Activated naive CD4-positive, alpha-beta T cell treated with anti-CD3 and anti-CD28 coated beads, Interleukin-2, amount 10 ng/mL, durations not matched to agents 7 days and 5 days (primary cell): ENCODE data around the gene PRKCB.

Experiments
- CTCF ChIA-PET: fragments of 350-600 bp; sonication (Branson Sonifier 250); formaldehyde crosslinking; loops from one replicate; lab custom pipeline; 2021; ENCODE audit warnings: antibody characterized with exemption; lab: Charles Lee
- DNase-seq: peaks from one replicate; pipeline ENCODE4 v3.0.0-alpha.2; 2020
- H3K27ac Mint-ChIP-seq: one replicate; pipeline ENCODE4 v1.8.0; 2021; ENCODE audit warnings: mild to moderate bottlenecking, moderate library complexity, mixed read lengths
- H3K27me3 Mint-ChIP-seq: one replicate; pipeline ENCODE4 v1.8.0; 2021; ENCODE audit warnings: mild to moderate bottlenecking, mixed read lengths
- H3K36me3 Mint-ChIP-seq: one replicate; pipeline ENCODE4 v1.8.0; 2021; ENCODE audit warnings: mixed read lengths
- H3K4me1 Mint-ChIP-seq: one replicate; pipeline ENCODE4 v1.8.0; 2021; ENCODE audit warnings: mixed read lengths
- H3K4me3 Mint-ChIP-seq: one replicate; pipeline ENCODE4 v1.8.0; 2021; ENCODE audit warnings: mild to moderate bottlenecking, moderate library complexity, mixed read lengths
- H3K9me3 Mint-ChIP-seq: one replicate; pipeline ENCODE4 v1.8.0; 2021; ENCODE audit warnings: mixed read lengths

Gene PRKCB

DNA sequence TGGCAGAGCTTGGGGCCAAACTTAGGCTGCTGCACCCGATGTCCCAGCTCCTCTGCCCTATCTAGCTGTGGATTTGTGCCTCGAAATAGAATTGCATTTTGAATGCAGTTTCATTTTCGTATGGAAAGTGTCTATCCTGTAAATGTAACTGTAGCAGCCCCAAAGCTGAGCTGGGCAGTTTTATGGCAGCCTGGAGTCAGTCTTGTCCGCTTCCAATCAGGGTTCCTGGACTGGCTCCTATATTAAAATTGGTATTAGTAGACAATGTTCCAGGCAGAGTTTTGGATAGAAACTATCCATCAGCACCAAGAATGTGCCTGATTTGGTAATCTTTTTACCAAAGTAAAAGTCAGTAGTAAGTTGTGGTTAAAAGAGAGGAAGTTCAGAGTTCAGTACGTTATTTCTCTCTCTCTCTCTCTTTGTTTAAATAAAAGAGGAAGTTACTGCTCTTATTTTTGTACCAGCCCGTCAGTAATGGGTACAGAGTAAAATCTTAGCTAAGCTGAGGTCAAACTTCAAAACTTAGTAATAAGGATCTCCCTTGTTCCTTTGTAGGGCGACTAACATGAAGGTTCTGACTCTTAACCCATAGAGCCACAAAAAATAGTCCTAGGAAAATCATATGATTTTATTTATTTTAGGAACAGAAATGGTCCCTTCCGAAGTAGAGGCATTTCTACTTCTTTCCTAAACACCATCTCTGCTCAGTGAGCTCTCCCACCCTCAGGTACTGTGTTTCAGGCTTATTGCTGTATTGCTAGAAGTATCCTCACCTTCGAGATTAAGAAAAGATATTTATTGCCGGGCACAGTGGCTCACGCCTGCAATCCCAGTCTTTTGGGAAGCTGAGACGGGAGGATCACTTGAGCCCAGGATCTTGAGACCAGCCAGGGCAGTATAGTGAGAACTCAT is 28.0 kb downstream of the PRKCB start:
- Mint-ChIP-seq H3K4me3 (peak overlapping the region; percentile 85), H3K27ac (peak overlapping the region; percentile 97), H3K9me3 (no peaks in the 10 kb centered on the region), H3K4me1 (peaks cover 82% of the 10 kb centered on the region), H3K36me3 (peaks cover 15% of the 10 kb centered on the region), H3K27me3 (no peaks in the 10 kb centered on the region)
- CTCF ChIA-PET = interaction anchor here (0.9 to 1.8 kb wide), 2 partner anchors 61 to 147 kb away, joined by 3 to 7 read pairs; no protein-coding TSS in a partner anchor
- DNase-seq = peak; percentile 53

DNA sequence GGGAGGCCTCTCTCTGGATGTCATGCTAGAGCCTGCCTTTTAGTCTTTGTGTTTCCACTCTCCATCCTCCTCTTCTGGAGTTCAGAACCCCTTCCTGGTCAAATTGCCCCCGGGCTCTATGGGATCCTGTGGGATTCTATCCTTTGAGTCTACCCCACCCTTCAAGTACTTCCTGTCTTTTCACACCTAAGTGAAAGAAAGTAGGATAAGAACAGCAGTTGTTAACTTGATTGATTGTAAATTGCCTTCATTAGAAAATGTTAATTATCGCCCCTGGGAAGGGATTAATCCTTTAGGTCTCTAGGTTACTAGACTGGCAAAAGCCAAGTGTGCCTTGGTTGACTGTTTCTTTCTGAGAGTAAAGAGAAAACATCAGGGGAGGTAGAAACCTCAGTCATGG is 30.1 kb downstream of the PRKCB start:
- Mint-ChIP-seq H3K36me3 (peaks cover 24% of the 10 kb centered on the region), H3K27ac (no peak overlapping the region)

DNA sequence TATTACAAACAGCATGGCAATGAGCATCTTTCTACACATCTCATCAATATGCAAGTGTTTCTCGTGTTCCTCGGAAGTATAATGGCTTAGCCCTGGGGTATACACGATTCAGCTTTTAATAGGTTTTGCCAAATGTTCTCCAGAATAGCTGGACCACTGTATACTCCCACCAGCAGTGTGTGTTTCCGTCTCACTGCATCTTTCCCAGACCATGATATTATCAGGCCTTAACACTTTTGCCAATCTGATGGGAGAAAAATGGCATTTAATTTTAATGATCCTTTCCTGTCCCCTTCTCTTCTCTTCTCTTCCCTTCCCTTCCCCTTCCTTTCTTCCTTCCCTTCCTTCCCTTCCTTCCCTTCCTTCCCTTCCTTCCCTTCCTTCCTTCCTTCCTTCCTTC is 30.8 kb downstream of the PRKCB start:
- CTCF ChIA-PET = no interaction called here
- Mint-ChIP-seq H3K4me3 (no peak overlapping the region), H3K9me3 (no peaks in the 10 kb centered on the region), H3K27ac (no peak overlapping the region), H3K4me1 (peaks cover 80% of the 10 kb centered on the region), H3K27me3 (no peaks in the 10 kb centered on the region), H3K36me3 (peaks cover 26% of the 10 kb centered on the region)
- no peak for DNase-seq

More for the DNA sequence above, 30.1 kb downstream of the PRKCB start:
- no peak for DNase-seq
- Mint-ChIP-seq H3K27me3 (no peaks in the 10 kb centered on the region), H3K4me1 (peaks cover 79% of the 10 kb centered on the region), H3K4me3 (no peak overlapping the region), H3K9me3 (no peaks in the 10 kb centered on the region)
- CTCF ChIA-PET = no interaction called here

DNA sequence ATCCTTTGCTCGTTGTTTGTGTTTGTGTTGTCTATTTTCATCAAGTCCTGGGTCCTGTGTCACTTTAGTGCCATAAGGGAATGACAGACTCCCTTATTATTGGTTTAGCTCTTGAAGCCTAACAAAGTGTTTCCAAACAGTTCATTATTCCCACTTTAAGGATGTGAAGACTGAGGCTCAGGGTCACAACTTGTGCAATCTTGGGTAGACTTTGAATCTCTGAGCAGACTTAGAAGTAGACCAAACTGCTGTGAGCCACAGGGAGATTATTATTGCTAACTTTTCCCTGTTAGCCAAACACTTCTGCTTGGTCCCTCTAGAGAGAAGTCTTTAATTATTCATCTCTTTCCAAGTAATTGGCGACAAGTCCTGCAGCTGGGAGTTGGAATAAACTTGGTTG is 31.8 kb downstream of the PRKCB start:
- peaks cover 26% of the 10 kb centered on the region for H3K36me3 Mint-ChIP-seq
- DNase-seq = no peak
- no peaks in the 10 kb centered on the region for H3K9me3 Mint-ChIP-seq
- no peak overlapping the region for H3K27ac Mint-ChIP-seq
- H3K4me3 Mint-ChIP-seq = no peak overlapping the region
- H3K27me3 Mint-ChIP-seq = no peaks in the 10 kb centered on the region
- CTCF ChIA-PET = no interaction called here
- H3K4me1 Mint-ChIP-seq = peaks cover 75% of the 10 kb centered on the region

DNA sequence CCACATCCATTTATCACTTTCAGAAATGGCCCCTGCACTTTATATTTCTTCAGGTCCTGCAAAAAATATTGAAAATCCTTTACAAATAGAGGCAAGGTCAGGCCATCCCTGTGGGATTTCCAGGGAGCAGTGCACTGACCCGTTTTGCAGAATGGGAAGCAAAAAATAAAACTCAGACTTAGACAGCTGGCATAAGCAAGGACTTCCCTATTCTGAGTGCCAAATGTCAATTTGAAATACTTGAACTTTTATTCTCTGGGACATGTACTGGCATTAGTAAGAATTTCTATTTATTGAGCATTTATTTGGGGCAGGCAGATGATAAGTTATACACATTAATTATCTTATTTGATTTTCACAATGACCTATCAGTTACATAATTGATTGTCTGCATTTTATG is 32.4 kb downstream of the PRKCB start:
- H3K27me3 Mint-ChIP-seq = no peaks in the 10 kb centered on the region
- DNase-seq = no peak
- CTCF ChIA-PET = no interaction called here
- peaks cover 26% of the 10 kb centered on the region for H3K36me3 Mint-ChIP-seq
- peaks cover 73% of the 10 kb centered on the region for H3K4me1 Mint-ChIP-seq
- H3K9me3 Mint-ChIP-seq = no peaks in the 10 kb centered on the region
- no peak overlapping the region for H3K4me3 Mint-ChIP-seq
- H3K27ac Mint-ChIP-seq = no peak overlapping the region

DNA sequence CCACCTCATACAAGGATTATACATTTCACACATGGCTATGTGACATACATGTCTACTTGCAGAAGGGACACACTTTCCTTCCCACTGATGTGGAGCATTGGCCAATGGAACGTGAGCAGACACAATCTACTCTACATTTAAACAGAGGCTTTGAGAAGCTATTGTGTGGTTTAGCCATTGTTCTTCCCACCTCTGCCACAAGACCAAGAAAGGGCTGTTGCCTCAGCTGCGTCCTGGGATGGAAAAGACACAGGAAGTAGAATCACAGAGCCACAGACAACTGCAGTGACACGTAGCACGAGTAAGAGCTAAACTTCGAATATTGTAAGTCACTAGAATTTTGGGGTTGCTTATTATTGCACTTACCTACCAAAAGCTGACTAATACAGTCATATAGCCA is 33.3 kb downstream of the PRKCB start:
- peaks cover 28% of the 10 kb centered on the region for H3K36me3 Mint-ChIP-seq

DNA sequence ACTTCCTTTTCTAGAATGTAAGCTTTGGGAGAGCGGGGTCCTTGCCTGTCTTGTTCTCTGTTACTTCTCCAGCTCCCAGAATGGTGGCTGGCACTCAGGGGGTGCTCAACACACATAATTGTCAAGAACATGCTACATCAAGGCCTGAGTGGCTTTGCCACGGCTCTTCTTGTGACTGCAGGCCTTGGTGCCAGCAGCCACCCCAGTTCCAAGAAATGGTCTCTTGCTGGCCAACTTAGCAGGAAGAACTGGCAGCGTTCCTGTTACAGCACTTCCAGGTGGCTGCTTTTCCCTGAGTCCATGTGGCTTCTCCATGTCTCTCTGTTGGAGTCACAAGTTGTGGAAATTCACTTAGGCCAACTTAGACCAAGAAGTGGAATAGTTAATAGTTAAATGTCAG is 36.1 kb downstream of the PRKCB start:
- Mint-ChIP-seq H3K9me3 (no peaks in the 10 kb centered on the region), H3K27me3 (no peaks in the 10 kb centered on the region), H3K36me3 (peaks cover 27% of the 10 kb centered on the region), H3K4me3 (no peak overlapping the region), H3K27ac (no peak overlapping the region), H3K4me1 (peaks cover 58% of the 10 kb centered on the region)
- CTCF ChIA-PET = interaction anchor here (1.0 kb wide), 1 partner anchor 31 kb away, joined by 5 read pairs; no protein-coding TSS in a partner anchor
- no peak for DNase-seq

More for the DNA sequence above, 33.3 kb downstream of the PRKCB start:
- H3K4me3 Mint-ChIP-seq = no peak overlapping the region
- H3K27ac Mint-ChIP-seq = peak overlapping the region; percentile 65
- CTCF ChIA-PET = interaction anchor here (1.1 kb wide), 1 partner anchor 42 kb away, joined by 3 read pairs; no protein-coding TSS in a partner anchor
- H3K9me3 Mint-ChIP-seq = no peaks in the 10 kb centered on the region
- no peaks in the 10 kb centered on the region for H3K27me3 Mint-ChIP-seq
- DNase-seq = peak; percentile 51
- H3K4me1 Mint-ChIP-seq = peaks cover 70% of the 10 kb centered on the region

DNA sequence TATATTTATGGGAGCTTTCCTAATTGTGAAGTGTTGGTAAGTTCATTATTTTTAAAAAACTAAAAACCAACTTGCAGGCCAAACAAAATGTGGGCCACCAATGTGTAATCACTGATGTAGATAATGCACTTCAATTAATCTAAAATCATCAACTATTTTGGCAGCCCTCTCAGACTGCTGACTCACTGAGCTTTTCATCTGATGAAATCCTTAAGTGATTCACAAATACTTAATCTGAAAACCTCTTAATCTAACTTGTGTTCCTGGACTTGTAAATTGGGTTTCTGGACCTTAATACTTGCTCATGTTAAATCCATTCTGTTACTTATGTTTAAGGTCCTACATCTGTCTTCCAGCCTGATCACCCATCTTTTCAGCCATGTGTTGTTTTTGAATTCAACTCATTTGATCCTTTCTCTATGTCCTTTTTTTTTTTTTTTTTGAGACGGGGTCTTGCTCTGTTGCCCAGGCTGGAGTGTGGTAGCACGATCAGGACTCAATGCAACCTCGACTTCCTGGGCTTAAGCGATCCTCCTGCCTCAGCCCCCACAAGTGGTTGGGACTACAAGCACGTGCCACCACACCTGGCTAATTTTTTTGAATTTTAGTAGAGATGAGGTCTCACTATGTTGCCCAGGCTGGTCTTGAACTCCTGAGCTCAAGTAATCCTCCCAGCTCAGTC is 39.0 kb downstream of the PRKCB start:
- H3K27ac Mint-ChIP-seq = no peak overlapping the region
- H3K4me3 Mint-ChIP-seq = no peak overlapping the region
- H3K27me3 Mint-ChIP-seq = no peaks in the 10 kb centered on the region
- CTCF ChIA-PET = interaction anchor here (1.0 to 2.0 kb wide), 2 partner anchors 13 to 136 kb away, joined by 3 to 7 read pairs; no protein-coding TSS in a partner anchor
- peaks cover 16% of the 10 kb centered on the region for H3K36me3 Mint-ChIP-seq
- no peak for DNase-seq
- no peaks in the 10 kb centered on the region for H3K9me3 Mint-ChIP-seq
- peaks cover 56% of the 10 kb centered on the region for H3K4me1 Mint-ChIP-seq

DNA sequence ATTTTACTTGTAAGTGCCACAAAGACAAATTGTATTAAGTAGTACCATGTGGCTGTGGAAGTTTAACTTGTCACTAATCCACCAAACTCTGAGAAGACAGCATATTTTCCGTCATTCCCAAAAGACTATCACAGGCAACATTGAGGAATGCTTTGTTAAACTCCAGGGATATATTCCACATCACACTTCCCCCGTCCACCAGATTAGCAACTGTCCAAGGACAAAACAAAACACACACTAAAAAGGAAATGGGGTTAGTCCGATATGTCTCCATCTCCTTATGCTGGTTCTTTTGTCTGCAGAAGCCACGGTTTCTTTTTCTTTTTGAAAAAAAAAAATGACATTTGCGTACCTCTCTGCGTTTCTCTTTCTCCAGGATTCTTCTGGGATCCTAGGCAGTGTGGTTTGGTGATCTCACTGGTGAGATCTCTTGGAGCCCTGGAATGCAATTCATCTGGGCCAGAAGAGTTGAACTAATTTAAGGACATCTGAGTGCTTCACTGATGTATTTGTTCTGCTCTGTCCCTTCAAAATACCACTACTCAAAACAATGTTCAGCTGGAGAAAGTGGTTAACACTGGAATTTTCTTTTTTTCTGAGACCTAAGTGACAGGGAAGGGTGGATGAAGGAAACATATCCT is 40.6 kb downstream of the PRKCB start:
- H3K36me3 Mint-ChIP-seq = peaks cover 10% of the 10 kb centered on the region
- CTCF ChIA-PET = interaction anchor here (0.6 to 3.6 kb wide), 3 partner anchors 21 to 138 kb away, joined by 3 to 32 read pairs (median 6); no protein-coding TSS in a partner anchor
- no peak for DNase-seq
- H3K27ac Mint-ChIP-seq = no peak overlapping the region
- no peaks in the 10 kb centered on the region for H3K9me3 Mint-ChIP-seq
- H3K27me3 Mint-ChIP-seq = no peaks in the 10 kb centered on the region
- peaks cover 63% of the 10 kb centered on the region for H3K4me1 Mint-ChIP-seq
- no peak overlapping the region for H3K4me3 Mint-ChIP-seq

DNA sequence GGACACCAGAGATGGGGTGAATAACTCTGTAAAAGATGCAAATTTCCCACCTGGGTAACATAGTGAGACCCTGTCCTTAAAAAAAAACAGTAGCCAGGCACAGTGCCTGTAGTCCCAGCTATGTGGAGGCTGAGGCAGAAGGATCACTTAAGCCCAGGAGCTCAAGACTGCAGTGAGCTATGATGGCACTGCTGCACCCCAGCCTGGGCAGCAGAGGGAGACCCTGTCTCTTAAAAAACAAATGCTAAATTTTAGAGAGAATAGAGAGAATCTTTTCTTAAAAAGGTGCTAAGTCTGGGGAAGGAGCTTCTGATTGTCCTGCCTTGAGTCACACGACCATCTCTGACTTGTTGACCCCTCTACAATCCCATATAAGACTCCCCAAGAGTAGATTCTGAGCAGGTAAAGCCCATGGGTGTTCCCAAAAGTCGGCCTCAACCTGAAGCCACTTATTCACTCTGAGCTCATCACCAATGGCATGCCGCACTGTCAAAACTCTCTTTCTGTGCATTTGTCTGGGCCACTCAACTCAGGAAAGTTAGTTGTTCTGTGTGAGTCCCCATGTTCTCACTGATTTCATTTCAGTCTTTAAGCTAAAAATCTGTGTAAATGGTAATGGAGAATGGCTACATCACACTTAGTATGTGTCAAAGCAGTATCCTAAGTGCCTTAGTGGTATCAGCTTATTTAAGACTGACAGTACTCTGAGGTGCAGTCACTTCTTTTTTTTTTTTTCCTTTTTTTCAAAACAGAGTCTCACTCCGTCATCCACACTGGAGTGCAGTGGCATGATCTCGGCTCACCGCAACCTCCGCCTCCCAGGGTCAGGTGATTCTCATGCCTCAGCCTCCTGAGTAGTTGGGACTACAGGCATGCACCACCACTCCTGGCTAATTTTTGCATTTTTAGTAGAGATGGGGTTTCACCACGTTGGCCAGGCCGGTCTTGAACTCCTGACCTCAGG is 41.6 kb downstream of the PRKCB start:
- CTCF ChIA-PET = interaction anchor here (0.6 to 3.6 kb wide), 6 partner anchors 20 to 139 kb away, joined by 3 to 32 read pairs (median 4); no protein-coding TSS in a partner anchor
- Mint-ChIP-seq H3K36me3 (peaks cover 14% of the 10 kb centered on the region), H3K27ac (no peak overlapping the region), H3K4me3 (no peak overlapping the region), H3K9me3 (no peaks in the 10 kb centered on the region), H3K27me3 (no peaks in the 10 kb centered on the region), H3K4me1 (peaks cover 66% of the 10 kb centered on the region)
- peak; percentile 29 for DNase-seq

DNA sequence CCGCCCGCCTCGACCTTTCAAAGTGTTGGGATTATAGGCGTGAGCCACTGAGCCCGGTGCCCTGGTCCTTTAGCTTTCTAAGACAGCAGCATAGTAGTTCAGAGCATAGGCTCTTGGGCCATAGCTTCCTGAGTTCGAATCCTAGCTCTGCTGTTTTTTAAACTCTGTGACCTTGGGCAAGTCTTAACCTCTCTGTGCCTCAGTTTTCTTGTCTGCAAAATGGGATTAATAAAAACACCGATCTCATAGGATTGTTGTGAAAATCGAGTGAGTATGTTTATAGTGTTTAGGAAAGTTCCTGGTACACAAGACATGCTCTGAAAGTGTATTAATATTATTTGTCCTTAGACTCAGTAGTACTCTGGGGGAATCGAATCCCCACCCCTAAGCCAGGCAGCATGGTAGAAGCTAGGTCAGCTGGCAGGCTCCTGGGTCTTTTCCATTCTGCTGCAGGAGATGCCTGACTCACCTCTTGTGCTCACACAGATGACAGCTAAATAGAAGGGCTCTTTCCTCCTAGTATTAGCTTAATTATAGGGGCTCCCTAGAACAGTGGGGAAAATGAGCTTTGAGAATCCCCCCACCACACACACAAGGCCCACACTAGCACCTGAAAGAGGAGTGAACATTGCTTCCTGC is 44.1 kb downstream of the PRKCB start:
- no peak for DNase-seq
- Mint-ChIP-seq H3K4me1 (peaks cover 67% of the 10 kb centered on the region), H3K4me3 (no peak overlapping the region), H3K27ac (peak overlapping the region; percentile 6), H3K27me3 (no peaks in the 10 kb centered on the region), H3K9me3 (no peaks in the 10 kb centered on the region), H3K36me3 (peaks cover 27% of the 10 kb centered on the region)
- CTCF ChIA-PET = interaction anchor here (0.5 to 3.6 kb wide), 5 partner anchors 33 to 131 kb away, joined by 3 to 32 read pairs (median 3); no protein-coding TSS in a partner anchor

DNA sequence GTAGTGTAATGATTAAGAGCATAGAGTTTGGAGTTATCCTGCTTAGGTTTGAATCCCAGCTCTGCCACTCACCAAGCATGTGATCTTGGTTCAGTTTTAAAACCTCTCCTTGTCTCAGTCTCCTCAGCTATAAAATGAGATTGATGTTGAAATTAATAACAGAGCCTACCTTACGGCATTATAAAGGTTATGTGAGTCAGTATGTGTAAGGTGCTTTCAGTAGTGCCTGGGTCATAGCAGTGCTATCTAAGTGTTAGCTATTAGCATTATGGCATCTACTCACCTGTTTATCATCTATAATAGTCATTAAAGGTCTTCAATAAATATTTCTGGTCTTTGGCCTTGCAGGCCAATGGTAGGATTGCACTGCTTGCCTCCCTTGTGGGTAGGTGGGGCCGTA is 53.4 kb downstream of the PRKCB start:
- peaks cover 31% of the 10 kb centered on the region for H3K36me3 Mint-ChIP-seq
- no peak for DNase-seq
- peaks cover under 1% of the 10 kb centered on the region for H3K4me1 Mint-ChIP-seq
- no peak overlapping the region for H3K27ac Mint-ChIP-seq
- no peak overlapping the region for H3K4me3 Mint-ChIP-seq
- H3K9me3 Mint-ChIP-seq = no peaks in the 10 kb centered on the region
- CTCF ChIA-PET = interaction anchor here (1.2 kb wide), 1 partner anchor 121 kb away, joined by 3 read pairs; no protein-coding TSS in a partner anchor
- no peaks in the 10 kb centered on the region for H3K27me3 Mint-ChIP-seq
